Amniotic epithelial cell (primary cell): ENCODE measurements around the gene ASTN2.

Source experiments
- DNase-seq: peaks from one replicate; pipeline ENCODE4 v3.0.0-alpha.2; 2010; ENCODE audit warnings: low read depth

The ASTN2 gene

GRCh38 chr9:116964258-116964657 lies 450.6 kb downstream of the ASTN2 start:
- no peak for DNase-seq

- DNase-seq, result no peak
These were observed 455.0 kb downstream of the ASTN2 start for GRCh38 chr9:116959809-116960208.

- no peak for DNase-seq
These were observed 456.0 kb downstream of the ASTN2 start for GRCh38 chr9:116958881-116959280.

DNA sequence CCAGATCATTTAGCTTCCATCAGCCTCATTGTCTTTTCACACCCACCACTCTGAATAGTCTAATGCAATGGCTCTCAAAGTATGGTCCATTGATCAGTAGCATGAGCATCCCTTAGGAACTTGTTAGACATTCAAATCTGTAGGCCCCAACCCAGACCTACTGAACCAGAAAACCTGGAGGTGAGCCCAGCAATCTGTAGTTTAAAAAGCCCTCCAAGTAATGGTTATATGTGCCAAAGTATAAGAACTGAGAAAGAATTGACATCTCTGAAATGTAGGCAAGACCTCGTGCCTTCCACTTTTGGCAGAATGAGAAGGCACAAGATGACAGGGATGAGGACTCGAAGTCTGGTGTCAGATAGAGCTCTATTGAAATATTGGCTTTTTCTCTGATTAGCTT lies 460.1 kb downstream of the ASTN2 start:
- DNase-seq, result no peak

GRCh38 chr9:116953271-116953670 lies 461.6 kb downstream of the ASTN2 start:
- DNase-seq, result no peak

DNA sequence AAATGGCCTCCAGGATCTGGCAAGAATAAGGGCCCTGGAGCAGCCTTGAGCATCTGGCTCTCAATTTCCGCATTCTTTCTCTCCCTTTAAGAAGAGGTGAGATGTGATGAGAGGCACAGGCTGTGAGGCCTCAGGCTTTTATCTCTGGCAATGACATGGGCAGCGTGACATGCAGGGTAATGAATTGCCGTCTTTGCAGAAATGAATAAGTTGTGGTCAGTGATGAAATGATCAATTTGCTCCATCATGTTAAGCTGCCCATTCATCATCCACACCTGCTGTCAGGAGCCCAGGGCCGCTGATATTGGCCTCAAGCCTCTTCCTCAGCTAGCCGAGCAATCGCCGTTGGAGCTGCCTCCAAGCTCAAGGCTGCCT lies 462.4 kb downstream of the ASTN2 start:
- no peak for DNase-seq

- no peak for DNase-seq
These were observed 463.0 kb downstream of the ASTN2 start for GRCh38 chr9:116951588-116952435.

- DNase-seq, result no peak
These were observed 469.0 kb downstream of the ASTN2 start for GRCh38 chr9:116945817-116946216.

GRCh38 chr9:116944714-116945534 lies 469.9 kb downstream of the ASTN2 start:
- DNase-seq, result no peak

DNA sequence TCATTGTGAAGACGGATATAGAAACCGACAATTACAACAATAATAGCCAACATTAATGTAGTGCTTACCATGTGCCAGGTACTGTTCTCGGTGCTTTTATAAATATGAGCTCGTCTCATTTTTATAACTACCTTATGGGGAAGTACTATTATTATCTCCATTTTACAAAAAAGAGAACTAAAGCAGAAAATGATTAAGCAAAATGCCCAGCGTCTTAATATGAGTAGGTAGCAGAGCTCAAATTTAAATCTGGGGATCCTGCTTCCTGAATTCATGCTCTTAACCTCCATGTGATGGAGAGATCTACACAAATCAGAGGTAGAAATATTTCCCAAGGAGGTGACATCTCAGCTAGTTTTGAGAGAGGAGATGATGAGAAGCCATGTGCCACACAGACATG lies 470.9 kb downstream of the ASTN2 start:
- no peak for DNase-seq

DNA sequence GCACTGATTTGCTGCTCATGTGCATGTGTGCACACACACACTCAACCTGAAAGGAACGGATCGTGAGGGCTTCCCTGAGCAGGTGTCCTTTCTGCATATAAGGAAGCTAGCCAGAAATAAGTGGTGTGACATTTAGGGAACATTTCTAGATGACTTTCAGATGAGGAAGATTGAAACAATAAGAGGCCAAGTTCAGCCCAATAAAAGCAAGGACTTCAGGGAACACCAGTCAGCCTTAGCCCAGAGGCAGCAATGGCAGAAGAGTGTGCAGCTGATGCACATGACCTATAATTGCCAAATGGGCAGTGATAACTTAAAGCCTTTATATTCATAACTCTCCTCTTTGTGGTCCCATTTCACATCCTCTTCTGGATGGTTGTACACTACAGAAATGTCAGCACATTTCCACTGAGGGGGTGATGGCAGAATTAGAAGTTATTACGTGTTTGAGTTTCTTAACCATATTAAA lies 472.2 kb downstream of the ASTN2 start:
- no peak for DNase-seq

GRCh38 chr9:116941266-116941665 lies 473.6 kb downstream of the ASTN2 start:
- no peak for DNase-seq

DNA sequence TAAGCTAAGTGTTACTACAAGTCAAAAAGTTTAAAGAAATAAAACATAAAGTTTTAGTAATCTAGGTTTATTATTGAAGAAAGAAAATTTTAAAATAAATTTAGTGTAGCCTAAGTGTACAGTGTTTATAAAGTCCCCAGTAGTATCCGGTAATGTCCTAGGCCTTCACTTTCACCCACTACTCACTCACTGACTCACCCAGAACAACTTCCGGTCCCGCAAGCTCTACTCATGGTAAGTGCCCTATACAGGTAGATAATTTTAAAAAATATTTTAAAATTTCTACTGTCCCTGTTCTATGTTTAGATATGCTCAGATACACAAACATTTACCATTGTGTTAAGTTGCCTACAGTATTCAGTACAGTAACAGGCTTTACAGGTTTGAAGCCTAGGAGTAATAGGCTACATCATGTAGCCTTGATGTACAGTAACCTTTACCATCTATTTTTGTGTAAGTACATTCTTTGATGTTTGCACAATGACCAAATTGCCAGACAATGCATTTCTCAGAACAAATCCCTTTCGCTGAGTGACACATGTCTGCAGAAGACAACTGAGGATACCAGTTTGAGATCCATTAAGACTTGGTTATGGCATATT lies 474.1 kb downstream of the ASTN2 start:
- DNase-seq, result no peak

DNA sequence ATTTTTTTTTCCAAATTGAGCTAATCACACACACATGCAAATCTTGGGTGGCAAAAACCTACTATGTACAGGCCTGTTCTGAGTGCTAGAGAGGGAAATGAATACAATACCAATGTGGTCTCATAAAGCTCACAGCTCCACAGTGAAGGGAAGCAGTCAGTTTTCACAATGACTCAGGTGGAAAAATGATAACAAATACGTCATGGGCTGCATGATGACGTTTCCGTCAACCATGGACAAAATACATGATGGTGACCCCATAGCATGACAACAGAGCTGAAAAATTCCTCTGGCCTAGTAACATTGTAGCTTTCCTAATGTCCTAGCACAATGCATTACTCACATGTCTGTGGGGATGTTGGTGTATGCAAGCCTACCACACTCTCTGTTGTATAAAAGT lies 475.2 kb downstream of the ASTN2 start:
- no peak for DNase-seq

- no peak for DNase-seq
These were observed 475.7 kb downstream of the ASTN2 start for GRCh38 chr9:116939161-116939560.

- DNase-seq, result no peak
These were observed 477.5 kb downstream of the ASTN2 start for GRCh38 chr9:116937361-116937760.

DNA sequence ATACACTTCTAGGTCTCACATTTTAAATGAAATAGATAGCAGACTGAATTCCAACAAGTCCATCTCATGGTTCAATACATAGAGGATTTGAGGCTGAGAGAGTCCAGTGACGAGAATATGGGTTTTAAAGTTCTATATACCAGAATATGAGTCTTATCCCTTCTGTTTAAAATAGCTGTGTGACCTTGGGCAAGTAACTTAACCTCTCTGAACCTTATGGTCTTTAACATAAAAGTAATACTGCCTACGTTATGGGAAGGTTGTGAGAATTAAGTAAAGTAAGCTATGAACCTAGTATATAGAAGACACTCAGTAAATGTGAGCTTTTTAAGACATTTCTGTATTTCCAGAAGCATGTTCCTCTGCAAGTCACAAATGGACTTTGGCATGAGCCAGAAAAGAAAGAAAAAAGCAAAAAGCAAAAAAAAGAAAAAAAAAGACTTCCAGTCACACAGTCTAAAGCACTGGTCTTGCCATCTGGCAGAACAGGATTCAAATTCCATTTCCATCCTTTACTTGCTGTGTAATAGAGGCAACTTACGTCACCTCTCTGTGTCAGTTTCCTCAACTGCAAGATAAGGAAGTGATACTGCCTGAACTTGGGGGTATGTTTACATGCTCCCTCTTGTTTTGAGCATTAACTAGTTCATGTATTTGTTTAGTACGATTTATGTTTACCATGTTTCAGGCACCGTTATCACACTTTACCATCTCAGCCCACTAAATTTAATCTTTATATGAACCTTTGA lies 479.5 kb downstream of the ASTN2 start:
- no peak for DNase-seq

DNA sequence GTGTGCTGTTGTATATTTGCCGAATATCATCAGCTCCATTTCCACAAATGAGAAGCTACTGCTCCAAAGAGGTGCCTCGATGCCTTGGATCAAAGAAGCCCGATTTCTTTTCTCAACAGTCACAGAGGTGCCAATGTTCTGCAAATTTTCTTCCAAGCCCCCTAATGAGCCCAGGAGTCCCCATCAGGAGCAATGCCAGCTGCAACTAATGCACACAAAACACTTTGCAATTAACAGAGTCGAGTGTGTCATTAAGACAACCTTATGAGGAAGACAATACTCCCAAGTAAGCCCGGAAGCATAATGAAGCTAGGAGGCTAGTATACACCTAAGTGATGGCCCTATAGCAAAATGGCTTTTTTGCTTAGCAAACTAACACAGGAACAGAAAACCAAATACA lies 480.7 kb downstream of the ASTN2 start:
- no peak for DNase-seq

DNA sequence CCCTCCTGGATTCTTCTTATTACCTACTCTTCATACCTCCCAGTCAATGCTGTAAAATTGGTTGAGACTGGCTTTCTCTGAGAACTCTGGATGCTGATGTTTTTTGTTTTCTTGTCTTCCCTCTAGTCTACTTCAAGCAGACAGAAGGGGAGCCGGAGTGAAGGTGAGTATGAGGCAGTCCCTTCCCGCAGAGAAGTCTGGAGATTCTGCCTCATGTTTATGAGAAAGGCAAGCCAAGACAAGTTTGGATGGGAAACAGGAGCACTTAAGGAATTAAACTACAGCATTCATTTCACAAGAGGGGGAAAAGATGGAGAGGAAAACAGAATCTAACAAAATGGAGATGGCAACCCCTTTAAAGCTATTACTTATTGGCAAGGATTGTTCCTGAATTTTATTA lies 481.6 kb downstream of the ASTN2 start:
- no peak for DNase-seq

DNA sequence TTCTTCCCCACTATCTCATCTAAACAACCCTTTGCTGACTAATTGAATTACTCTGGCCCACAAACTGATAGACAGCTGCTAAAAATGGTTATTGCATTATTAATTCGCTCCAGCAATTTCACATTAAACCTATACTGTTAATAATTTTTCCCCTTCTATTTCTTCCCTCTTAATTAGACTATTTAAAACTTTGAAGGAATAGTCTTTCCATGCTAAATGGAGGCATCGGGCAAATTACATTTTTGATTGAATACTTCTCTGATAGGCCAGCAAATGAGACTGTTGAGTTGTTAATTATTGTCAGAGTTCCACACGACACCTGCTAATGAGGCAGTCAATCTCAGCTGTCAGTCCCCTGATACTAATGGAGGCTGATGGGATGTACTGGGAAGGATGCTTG lies 485.2 kb downstream of the ASTN2 start:
- DNase-seq, result no peak

DNA sequence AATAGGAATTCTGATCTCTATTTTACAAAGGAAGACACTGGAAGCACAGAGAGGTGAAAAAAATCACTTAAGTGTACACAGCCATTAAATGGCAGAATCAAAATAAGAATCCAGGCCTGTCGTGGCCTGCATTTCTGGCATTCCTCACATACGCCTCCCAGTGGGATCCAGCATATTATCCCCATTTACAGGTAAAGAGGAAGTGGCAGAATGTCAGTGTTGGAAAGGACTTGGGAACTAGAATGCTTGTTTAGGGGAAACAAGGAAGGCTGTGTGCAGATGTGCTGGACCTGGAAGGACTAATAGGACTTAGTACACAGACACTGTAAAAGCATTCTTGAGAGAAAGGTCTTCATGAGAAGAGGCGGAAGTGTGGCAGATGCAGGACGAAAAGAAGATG lies 486.0 kb downstream of the ASTN2 start:
- no peak for DNase-seq

DNA sequence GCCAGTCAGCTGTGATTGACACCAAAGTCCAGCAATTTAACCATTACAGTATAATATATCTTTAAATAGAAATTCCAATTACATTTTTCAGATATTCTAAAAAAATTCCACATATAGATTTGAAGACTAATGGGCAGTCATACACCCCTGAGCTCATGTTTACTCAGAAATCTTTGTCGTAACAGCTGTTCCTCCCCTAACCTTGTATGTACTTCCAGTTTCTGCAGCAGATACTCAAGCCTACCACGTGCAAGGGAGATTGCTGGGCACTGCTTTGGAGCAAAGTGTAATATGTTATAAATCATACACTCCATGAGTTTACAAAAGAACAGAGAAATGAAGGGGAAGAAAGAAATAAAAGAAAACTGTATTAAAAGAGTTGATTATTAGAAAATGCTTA lies 486.6 kb downstream of the ASTN2 start:
- no peak for DNase-seq
